Measurements from ENCODE around the gene DCAF11.

DNA sequence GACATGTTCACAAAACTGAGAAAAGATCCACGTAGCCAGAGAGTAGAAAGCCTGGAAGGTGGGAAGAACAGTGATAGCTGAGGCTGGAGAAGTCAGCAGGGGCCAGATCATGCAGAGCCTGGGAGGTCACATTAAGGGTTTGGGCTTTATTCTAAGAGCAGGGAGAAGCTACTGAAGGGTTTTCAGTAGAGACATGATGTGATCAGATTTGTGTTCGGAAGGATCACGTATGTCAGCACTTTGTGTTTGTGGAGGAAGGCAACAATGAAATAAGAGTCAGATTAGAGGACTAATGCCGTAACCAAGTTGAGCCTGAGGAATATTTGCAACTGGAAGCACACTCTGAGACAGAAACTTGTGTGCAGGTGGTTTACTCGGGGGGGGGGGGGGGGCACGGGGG, 24.7 kb upstream of the DCAF11 start:
- TF ChIP-seq, protein P1, sequence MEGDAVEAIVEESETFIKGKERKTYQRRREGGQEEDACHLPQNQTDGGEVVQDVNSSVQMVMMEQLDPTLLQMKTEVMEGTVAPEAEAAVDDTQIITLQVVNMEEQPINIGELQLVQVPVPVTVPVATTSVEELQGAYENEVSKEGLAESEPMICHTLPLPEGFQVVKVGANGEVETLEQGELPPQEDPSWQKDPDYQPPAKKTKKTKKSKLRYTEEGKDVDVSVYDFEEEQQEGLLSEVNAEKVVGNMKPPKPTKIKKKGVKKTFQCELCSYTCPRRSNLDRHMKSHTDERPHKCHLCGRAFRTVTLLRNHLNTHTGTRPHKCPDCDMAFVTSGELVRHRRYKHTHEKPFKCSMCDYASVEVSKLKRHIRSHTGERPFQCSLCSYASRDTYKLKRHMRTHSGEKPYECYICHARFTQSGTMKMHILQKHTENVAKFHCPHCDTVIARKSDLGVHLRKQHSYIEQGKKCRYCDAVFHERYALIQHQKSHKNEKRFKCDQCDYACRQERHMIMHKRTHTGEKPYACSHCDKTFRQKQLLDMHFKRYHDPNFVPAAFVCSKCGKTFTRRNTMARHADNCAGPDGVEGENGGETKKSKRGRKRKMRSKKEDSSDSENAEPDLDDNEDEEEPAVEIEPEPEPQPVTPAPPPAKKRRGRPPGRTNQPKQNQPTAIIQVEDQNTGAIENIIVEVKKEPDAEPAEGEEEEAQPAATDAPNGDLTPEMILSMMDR (IDR thresholded peaks at IDR 0.05; ENCODE audit: insufficient read depth, low read length, poor library complexity, severe bottlenecking) = no peak
- TF ChIP-seq EZH2phosphoT487 (conservative IDR thresholded peaks at IDR 0.05; ENCODE audit: low read length) = no peak
